Activated T-helper 9 cell treated with anti-CD3 and anti-CD28 coated beads, Interleukin-2, amount 50 U/mL, for 16 hours (primary cell): ENCODE measurements around the gene PHF2.
"Not testable (repeated sequence)": the region's sequence is repeated elsewhere in the genome, so short reads cannot be mapped to it uniquely, and the experiment has no call there.

Experiments
- DNase-seq: peaks from one replicate; pipeline ENCODE4 v3.0.0-alpha.2; 2020; ENCODE audit warnings: low read depth

PHF2 gene

DNA sequence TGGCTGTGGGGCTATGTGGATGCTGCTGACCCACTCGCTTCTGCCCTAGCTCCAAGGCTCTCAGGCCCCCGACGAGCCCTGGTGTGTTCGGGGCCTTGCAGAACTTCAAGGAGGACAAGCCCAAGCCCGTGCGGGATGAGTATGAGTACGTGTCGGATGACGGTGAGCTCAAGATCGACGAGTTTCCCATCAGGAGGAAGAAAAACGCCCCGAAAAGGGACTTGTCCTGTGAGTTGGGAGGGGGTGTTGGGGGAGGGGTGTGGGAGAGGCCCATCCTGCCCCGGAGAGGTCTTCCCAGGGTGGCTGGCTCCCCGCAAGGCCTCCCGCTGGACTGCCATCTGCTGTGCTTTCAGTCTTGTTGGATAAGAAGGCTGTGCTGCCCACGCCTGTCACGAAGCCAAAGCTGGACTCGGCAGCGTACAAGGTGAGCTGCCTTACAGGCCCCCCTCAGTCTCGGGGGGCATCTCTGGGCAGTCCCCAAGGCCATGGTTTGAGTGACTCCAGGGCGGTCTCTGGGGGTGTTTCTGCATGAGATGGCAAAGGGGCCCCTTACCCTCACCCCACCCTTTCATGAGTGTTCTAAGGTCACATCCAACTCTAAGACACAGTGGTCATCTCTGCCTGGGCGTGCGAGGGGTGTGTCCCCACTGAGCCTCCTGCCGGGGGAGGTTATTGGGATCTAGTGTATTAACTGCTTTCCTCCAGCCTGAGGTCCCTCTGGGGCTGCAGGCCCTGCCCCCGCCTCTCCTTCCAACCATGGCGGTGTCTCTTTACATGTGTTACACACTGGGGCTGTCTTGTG is 89.5 kb downstream of the PHF2 start:
- DNase-seq = no peak

DNA sequence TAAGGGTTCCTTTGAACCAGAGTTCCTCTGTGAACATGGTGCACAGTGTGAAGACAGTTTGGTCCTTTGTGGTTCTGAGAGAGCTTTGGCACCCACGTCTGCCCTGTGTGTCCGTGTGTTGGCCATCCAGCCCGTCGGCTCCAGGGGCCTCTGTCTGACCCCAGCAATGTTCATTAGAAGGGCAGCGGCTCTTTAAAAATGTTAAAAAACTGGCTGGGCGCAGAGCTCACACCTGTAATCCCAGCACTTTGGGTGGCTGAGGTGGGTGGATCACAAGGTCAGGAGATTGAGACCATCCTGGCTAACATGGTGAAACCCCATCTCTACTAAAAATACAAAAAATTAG is 90.0 kb downstream of the PHF2 start:
- not testable (repeated sequence) for DNase-seq

DNA sequence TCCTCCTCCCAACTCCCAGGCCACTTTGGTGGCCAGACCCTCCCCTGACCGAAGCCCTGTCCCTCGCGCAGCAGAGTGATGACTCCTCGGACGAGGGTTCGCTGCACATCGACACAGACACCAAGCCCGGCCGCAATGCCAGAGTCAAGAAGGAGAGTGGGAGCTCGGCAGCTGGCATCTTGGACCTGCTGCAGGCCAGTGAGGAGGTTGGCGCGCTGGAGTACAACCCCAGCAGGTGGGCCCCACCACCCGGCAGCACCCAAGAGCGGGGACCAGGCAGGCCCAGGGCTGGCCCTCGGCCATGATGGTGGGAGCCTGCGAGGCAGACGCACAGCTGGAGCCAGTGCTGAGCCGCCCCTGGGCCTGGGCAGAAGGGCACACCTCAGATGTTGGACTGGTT is 90.6 kb downstream of the PHF2 start:
- DNase-seq = no peak

DNA sequence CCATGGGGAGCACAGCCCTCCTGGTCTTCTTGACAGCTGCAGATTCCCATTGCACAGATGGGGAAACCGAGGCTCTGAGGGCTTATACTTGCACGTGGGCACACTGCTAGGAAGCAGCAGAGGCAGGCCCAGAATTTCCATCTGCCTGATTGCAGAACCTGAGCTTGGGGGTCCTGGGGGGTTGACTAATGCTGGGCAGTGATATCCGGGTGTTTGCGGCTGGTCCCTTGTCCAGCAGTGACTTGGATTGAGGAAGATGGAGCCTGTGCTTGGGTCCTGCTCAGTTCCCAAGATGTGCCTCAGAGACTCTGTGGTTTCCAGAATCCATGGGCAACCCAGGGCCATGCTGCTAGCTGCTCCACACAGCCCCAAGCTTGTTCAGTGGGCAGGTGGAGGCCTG is 91.2 kb downstream of the PHF2 start:
- no peak for DNase-seq

DNA sequence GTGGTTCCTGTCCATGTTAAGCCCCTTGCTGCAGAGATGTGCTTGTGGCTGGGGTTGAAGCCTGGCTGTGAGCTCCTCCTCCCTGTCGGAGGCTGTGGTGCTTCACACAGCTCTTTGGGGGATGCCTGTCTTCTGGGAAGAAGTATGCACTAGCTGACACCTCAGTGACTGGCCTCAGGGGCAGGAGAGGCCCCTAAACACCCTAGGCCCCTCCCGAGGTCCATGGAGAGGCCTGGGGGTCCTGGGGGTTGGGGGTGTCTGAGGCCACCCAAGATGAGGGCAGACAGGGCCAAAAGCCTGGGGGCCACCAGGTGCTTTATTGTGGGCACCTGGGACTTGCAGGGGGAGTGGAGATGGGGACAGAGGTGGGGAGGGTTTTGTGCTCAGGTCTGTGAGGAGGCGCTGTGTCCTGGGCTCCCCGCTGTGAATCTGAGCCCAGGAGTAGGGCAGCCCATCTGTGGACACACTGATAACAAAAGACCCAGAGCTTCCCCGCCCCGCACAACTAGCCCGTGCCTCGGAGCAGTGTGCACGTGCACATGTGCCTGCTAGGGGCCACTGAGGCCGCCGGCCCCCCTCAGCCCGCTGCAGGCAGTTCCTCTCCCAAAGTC is 92.0 kb downstream of the PHF2 start:
- no peak for DNase-seq

DNA sequence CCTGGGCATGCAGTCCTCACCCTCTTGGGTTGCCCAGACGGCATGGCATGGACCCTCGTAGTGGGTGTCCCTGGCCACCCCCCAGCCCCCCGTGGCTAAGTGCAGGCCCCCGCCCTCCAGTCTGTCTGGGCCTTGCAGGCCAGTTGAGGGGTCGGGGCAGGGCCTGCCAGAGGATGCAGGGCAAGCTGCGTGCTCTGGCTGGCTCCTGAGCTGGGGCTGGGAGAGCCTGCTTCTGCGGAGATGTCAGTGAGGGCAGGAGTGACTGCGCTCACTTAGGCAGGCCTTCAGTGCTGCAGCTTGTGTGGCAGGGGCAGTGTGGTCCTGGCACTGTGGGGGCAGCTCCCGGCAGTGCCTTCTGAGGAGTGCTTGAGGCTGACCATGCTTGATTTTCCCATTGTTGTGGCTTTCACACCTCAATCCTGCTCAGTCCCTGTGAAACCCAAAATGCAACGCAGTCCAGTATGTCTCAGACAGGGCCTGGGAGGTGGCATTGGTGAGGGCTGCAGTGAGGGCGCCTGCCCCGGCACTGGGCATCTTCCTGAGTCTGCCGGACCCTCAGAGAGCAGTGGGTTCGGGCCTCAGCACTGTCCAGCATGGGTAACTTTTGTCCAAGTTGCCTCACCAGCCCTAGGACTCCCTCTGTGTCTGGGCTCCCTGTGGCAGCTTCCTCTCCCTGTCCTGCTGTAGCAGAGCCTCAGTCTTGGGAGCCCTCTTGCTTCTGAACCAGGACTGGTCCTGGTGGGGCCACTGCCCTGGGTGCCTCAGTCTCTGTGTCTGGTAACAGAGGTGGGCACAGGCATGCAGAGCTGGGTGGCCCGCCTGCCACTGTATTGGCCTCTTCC is 93.0 kb downstream of the PHF2 start:
- no peak for DNase-seq

DNA sequence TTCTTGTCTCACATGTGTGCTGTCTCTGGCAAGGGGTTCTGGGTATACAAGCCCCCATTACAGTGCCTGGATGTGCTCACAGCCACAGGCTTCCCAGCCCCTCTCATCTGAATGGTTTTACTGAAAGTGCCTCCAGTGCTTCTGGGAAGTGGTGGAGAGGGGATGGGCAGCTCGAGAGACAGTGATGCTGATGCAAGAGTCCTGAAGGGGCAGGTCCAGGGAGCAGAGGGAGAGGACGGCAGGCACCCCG is 93.5 kb downstream of the PHF2 start:
- DNase-seq = no peak

DNA sequence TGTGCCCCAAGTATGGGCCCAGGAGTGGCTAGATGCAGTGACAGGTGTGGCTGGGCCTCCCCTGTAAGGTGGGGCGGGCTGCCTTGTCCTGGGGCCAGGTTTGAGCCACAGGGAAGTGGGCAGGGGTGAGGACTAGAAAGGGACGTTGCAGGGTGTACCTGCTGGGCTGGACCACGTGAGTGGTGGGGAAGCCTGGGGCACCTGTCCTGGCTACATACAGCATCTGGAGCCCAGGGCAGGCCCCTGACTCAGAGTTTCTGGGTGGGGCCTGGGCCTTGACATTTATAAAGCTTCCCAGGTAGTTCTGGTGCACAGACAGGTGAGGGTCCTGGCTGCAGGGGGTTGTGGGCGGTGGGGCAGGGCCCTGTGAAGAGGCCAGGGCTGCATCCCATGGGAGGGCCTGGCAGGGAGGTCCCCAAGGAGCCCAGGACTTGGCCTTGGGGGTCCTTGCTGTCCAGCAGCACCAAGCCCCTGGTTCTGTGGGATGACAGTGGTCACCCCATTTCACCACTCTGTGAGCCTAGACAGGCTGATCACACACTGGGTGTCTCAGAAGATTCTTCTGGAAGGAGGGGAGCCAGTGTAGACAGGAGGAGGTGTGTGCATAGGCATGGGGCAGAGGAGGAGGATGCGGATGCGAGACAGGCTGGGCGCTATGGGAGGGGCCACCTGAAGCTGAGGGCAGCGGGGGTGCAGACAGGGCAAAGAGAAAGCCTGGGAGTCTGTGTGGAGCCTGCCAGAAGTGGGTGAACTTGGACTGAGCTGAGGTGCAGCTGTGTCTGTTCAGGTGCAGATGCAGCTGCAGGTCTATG is 94.0 kb downstream of the PHF2 start:
- DNase-seq = no peak

DNA sequence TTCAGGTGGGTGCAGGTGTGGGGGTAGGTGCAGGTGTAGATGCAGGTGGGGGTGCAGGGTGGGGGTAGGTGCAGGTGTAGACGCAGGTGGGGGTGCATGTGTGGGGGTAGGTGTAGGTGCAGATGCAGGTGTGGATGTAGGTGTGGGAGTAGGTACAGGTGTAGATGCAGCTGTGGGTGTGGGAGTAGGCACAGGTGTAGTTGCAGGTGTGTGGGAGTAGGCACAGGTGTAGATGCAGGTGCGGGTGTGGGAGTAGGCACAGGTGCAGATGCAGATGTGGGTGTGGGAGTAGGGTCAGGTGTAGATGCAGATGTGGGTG is 94.6 kb downstream of the PHF2 start:
- DNase-seq = no peak

DNA sequence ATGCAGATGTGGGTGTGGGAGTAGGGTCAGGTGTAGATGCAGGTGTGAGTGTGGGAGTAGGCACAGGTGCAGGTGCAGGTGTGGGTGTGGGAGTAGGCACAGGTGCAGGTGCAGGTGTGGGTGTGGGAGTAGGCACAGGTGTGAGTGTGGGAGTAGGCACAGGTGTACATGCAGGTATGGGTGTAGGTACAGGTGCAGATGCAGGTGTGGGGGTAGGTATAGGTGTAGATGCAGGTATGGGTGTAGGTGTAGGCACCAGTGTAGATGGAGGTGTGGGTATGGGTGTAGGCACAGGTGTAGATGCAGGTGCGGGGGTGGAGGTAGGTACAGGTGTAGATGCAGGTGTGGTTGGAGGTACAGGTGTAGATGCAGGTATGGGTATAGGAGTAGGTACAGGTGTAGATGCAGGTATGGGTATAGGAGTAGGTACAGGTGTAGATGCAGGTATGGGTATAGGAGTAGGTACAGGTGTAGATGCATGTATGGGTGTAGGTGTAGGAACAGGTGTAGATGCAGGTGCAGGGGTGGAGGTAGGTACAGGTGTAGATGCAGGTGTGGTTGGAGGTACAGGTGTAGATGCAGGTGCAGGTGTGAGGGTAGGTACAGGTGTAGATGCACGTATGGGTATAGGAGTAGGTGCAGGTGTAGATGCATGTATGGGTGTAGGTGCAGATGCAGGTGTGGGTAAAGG is 96.1 kb downstream of the PHF2 start:
- not testable (repeated sequence) for DNase-seq

DNA sequence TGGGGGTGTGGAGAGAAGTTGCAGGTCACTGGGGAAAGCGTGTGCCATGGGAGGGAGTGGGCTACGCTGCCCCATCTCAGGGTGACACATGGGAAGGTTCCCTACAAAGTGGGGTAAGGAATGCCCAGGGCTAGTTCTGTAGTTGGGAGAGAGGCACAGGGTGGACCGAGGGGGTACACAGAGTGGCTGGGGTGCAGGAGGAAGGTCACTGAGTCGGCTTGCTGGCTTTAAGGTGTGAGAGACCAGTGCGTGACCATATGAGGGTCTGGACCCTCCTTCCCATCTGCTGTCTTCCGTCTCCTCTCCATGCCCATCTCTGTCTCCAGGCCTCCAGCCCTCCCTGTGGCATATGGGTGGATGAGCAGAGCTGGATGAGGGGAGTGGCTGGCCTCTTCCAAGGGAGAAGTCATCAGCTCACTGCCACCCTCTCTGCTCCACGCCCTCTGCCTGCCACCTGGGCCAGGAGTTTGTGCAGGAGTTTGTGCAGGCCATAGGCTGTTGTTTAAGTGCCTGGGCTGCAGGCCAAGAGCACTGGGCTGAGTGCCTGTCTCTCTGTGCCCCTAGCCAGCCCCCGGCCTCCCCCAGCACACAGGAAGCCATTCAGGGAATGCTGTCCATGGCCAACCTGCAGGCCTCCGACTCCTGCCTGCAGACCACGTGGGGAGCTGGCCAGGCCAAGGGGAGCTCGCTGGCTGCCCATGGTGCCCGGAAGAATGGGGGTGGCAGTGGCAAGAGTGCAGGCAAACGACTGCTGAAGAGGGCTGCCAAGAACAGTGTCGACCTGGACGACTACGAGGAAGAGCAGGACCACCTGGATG is 96.8 kb downstream of the PHF2 start:
- DNase-seq = no peak

DNA sequence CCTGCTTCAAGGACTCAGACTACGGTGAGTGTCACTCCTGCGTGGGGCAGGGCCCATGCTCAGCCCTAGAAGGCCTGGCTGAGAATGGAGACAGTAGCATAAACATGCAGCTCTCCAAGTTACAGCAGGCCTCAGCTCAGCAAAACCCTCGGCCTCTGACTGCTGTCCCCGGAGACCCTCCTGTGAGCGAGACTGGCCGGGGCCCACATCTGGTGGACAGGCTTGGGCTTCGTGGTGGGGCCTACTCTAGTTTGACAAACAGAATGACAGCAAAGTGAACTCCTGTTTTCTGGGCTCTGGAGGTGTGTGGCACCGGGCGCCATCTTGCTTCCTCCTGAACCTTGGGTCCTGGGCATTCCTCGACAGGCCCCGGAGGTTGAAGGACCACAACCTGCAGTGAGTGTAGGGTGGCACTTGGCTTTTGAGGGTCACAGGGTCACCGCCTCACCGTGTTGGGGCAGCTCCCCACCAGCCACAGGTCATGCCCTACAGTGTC is 97.5 kb downstream of the PHF2 start:
- DNase-seq = no peak

DNA sequence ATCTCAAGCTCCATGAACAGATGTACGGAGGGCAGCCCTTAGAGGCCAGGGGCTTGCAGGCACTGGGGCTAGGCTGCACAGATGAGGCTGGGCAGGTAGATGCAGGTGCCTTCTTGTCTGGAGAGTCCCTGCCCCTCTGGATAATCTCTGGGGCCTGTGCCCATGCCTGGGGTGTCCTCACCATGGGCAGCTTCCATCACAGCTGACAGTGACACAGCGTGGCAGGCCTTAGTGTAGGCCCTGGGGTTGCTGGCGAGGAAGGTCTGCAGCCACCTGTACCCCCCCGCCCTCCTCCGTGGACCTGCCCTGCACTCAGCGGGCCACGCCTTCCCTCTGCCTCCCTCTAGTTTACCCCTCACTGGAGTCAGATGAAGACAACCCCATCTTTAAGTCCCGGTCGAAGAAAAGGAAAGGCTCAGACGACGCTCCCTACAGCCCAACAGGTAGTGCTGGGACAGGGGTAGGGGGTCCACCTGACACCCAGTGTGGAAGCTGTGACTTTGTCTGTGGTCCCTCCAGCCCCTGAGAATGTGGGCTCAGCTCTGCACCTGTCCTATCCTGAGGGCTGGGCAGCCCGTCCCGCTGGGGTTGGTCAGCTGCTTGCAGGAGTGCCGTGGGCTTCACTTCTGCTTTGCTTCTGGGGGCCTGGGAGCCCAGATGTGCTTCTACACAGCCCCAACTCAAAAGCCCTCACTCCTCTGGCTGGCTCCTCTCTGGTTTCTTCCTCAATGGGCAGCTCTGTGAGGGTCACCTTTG is 98.4 kb downstream of the PHF2 start:
- no peak for DNase-seq

DNA sequence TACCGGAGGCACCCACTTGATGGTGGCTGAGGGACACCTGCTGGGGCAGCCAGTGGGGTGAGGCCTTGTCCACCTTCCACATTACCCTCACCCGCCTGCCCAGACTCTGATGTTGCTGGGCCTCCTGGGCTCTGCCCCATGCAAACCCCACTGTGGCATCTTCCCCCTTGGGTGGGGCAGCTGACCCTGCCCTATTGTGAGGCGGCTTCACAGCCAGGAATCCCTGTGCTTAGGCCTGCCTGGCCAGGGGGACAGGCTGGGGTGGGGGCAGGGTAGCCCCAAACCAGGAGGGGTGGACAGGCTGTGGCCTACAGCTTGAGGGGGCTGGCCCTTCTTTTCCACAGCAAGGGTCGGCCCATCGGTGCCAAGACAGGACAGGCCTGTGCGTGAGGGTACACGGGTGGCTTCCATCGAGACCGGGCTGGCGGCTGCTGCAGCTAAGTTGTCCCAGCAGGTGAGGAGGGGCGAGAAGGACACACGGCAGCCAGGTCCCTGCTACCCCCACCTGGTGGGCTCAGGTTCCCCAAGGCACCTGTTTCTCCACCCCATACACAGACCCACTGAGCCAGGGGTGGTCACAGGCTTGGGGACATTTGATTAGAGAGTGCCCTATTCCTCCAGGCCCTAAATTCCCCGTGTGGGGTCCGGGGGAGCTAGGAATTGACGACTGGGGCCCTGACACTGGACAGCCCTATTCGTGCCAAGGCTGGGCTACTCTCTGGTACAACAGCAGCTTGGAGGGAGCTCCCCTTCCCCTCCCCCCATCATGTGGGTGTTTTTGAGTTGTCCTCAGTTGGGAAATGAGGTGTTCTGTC is 99.2 kb downstream of the PHF2 start:
- DNase-seq = no peak

DNA sequence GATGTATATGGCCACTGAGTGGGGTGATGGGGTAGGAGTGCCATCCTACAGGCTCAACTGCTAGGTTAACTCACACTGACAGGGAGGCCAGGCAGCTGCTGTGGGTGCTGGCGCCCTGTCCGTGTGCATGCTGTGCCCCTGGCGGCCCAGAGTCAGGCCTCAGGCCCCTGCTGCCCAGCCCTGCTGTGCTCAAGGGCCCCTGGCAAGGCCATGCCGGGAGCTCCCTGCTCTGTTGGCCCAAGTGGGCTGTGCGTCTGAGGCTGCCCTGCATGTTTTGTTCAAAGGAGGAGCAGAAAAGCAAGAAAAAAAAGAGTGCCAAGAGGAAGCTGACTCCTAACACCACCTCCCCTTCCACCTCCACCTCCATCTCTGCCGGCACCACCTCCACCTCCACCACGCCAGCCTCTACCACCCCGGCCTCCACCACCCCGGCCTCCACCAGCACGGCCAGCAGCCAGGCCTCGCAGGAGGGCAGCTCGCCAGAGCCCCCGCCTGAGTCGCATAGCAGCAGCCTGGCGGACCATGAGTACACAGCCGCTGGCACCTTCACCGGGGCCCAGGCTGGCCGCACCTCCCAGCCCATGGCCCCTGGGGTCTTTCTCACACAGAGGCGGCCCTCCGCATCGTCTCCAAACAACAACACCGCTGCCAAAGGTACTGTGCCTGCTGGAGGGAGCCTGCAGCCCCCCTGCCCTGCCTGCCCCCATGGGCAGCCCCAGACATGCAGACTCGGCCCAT is 100.1 kb downstream of the PHF2 start:
- DNase-seq = no peak

DNA sequence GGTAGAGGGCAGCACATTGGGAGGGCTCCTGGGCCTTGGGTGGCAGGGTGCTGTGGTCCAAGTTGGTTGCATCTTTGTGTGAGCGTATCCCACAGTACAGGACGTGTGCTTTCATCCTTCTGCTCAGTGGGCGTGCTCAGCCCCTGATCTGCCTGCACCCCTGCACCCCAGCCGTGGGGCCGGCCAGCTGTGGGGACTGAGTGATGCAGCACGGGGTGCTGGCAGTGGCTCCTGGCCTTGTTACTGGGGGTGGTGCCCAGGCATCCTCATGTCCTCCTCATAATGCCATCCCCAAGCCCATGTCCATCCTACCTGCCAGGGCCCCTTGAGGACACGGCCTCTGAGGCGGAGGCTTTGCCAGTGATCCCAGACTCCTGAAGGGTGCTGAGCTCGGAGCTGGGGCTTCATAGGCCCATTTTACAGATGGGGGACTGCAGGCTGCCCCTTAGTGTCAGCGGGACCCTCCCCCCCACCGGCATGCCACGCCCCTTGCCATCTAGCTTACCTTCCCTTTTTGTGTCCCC is 100.7 kb downstream of the PHF2 start:
- DNase-seq = no peak

DNA sequence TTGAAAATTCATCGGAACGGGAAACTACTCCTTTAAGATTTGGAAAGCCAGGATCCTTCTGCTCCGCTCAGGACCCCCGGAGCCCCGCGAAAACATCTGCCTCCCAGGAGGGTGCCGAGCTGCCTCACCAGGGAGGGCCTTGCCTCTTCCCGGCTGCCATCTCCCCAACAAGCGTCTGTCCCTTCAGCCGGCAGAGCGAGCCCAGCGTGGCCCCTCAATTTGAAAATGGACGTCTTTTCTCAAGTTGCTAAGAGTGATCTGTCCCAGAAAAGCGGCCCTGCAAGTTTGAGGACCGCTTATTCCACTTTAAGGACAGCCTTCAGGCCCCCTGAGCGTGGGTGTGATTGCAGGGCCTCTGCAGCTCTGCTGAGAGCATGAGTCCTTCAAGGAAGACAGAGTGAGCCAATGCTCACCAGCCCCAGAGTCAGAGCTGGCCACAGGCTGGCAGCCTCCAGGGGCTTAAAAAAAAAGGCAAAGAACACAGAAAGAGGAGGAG is 101.3 kb downstream of the PHF2 start:
- no peak for DNase-seq
